ENCODE results near the gene SKI. TPM values are rescaled to one million over a fixed set of nuclear protein-coding genes. Genes with fewer than 3 reads are reported as not detected.

The SKI gene
- total RNA-seq, 1 donor from 2014 or later, result 62.0 TPM

- peak overlapping the region; percentile 82 for H3K4me3 Mint-ChIP-seq
- H3K9me3 Mint-ChIP-seq, result no peaks in the 10 kb centered on the region
- H3K36me3 Mint-ChIP-seq (ENCODE audit: low read depth), result no peaks in the 10 kb centered on the region
- peak; percentile 47 for DNase-seq (ENCODE audit: low read depth, low spot score)
- no peaks in the 10 kb centered on the region for H3K27me3 Mint-ChIP-seq (ENCODE audit: low read depth)
- TF ChIP-seq CTCF (conservative IDR thresholded peaks at IDR 0.05), result no peak
- H3K4me1 Mint-ChIP-seq, result peaks cover 10% of the 10 kb centered on the region
- peak overlapping the region; percentile 36 for H3K27ac Mint-ChIP-seq (ENCODE audit: unreplicated experiment)
Observed at GRCh38 chr1:2199042-2199810, 28.9 kb upstream of the SKI start.

- Mint-ChIP-seq H3K4me1 (peaks cover 13% of the 10 kb centered on the region), H3K4me3 (no peak overlapping the region), H3K27me3 (ENCODE audit: low read depth) (no peaks in the 10 kb centered on the region), H3K36me3 (ENCODE audit: low read depth) (no peaks in the 10 kb centered on the region), H3K27ac (ENCODE audit: unreplicated experiment) (no peak overlapping the region), H3K9me3 (no peaks in the 10 kb centered on the region)
- TF ChIP-seq CTCF (conservative IDR thresholded peaks at IDR 0.05), result no peak
- DNase-seq (ENCODE audit: low read depth, low spot score), result no peak
Observed at GRCh38 chr1:2200308-2200943, 27.7 kb upstream of the SKI start.

GRCh38 chr1:2201062-2201461 is 27.1 kb upstream of the SKI start:
- Mint-ChIP-seq H3K4me3 (no peak overlapping the region), H3K4me1 (peaks cover 13% of the 10 kb centered on the region), H3K27me3 (ENCODE audit: low read depth) (no peaks in the 10 kb centered on the region), H3K27ac (ENCODE audit: unreplicated experiment) (no peak overlapping the region), H3K9me3 (no peaks in the 10 kb centered on the region), H3K36me3 (ENCODE audit: low read depth) (no peaks in the 10 kb centered on the region)
- no peak for TF ChIP-seq CTCF (conservative IDR thresholded peaks at IDR 0.05)
- DNase-seq (ENCODE audit: low read depth, low spot score), result no peak

- DNase-seq (ENCODE audit: low read depth, low spot score), result no peak
- no peak for TF ChIP-seq CTCF (conservative IDR thresholded peaks at IDR 0.05)
- Mint-ChIP-seq H3K4me3 (no peak overlapping the region), H3K9me3 (no peaks in the 10 kb centered on the region), H3K4me1 (peaks cover 17% of the 10 kb centered on the region), H3K27ac (ENCODE audit: unreplicated experiment) (no peak overlapping the region), H3K36me3 (ENCODE audit: low read depth) (no peaks in the 10 kb centered on the region), H3K27me3 (ENCODE audit: low read depth) (no peaks in the 10 kb centered on the region)
Observed at GRCh38 chr1:2202008-2202575, 26.0 kb upstream of the SKI start.

- DNase-seq (ENCODE audit: low read depth, low spot score), result no peak
- Mint-ChIP-seq H3K27me3 (ENCODE audit: low read depth) (no peaks in the 10 kb centered on the region), H3K36me3 (ENCODE audit: low read depth) (no peaks in the 10 kb centered on the region), H3K4me1 (peaks cover 20% of the 10 kb centered on the region), H3K4me3 (no peak overlapping the region), H3K9me3 (no peaks in the 10 kb centered on the region), H3K27ac (ENCODE audit: unreplicated experiment) (no peak overlapping the region)
- no peak for TF ChIP-seq CTCF (conservative IDR thresholded peaks at IDR 0.05)
Observed at GRCh38 chr1:2202843-2203601, 25.1 kb upstream of the SKI start.

Measured in neural crest cell (in vitro differentiated cells).